Transverse colon (tissue), 3 donors: ENCODE measurements around the gene FGFR2.

Experiments
- CTCF ChIP-seq, 5 experiments: fragments of 200-600 bp in 3 of 5; fragments of 450-650 bp in 2 of 5; sonication (generic) in 3 of 5; IDR thresholded peaks; 1 replicate in 2 of 5; 2 replicates in 3 of 5; pipeline ENCODE4 v1.5.1; 2016 to 2017; ENCODE audit warnings: antibody characterized with exemption in 5 of 5, inconsistent platforms in 3 of 5, mild to moderate bottlenecking in 2 of 5, moderate library complexity in 1 of 5
- POLR2A ChIP-seq: fragments of 450-650 bp; IDR thresholded peaks from one replicate; pipeline ENCODE4 v1.6.1; 2016; ENCODE audit warnings: antibody characterized with exemption, mild to moderate bottlenecking, moderate library complexity

- TF ChIP-seq CTCF (IDR thresholded peaks at IDR 0.05): no peak
- no peak for TF ChIP-seq POLR2A
Observed at GRCh38 chr10:121436630-121437341, 161.5 kb downstream of the FGFR2 start.
